Esophagus muscularis mucosa (tissue), 3 donors: ENCODE data around the gene SPATA46.

Experiments
- POLR2A ChIP-seq: fragments of 450-650 bp; IDR thresholded peaks from one replicate; pipeline ENCODE4 v1.6.1; 2017; ENCODE audit warnings: antibody characterized with exemption, moderate library complexity, mild to moderate bottlenecking, low read depth
- TF ChIP-seq, protein P1 (sequence below), 3 experiments: fragments of 200-600 bp in 2 of 3; fragments of 450-650 bp in 1 of 3; sonication (generic) in 2 of 3; IDR thresholded peaks; one replicate each; pipeline ENCODE4 v1.5.1; 2017 to 2019; ENCODE audit warnings: antibody characterized with exemption in 3 of 3, mild to moderate bottlenecking in 2 of 3, moderate library complexity in 1 of 3

DNA sequence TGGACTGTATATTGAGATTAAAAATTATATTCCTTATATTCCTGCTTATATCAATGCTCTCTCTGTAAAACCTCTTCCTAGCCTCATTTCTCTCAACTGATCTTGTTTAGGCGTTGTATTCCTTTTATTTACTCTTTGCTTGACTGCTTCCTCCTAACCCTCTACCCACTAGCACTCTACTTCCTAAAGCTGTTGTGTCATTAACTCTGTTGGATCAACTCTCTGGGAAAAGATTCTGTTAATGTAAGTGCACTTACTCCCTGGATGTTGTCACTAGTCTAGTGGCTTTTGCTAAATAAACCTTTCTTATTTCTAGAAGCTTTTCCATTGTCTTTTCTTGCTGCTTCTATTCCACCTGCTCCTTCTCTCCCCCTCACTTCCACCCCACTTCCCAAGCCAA, 6.5 kb downstream of the SPATA46 start:
- TF ChIP-seq, protein P1, sequence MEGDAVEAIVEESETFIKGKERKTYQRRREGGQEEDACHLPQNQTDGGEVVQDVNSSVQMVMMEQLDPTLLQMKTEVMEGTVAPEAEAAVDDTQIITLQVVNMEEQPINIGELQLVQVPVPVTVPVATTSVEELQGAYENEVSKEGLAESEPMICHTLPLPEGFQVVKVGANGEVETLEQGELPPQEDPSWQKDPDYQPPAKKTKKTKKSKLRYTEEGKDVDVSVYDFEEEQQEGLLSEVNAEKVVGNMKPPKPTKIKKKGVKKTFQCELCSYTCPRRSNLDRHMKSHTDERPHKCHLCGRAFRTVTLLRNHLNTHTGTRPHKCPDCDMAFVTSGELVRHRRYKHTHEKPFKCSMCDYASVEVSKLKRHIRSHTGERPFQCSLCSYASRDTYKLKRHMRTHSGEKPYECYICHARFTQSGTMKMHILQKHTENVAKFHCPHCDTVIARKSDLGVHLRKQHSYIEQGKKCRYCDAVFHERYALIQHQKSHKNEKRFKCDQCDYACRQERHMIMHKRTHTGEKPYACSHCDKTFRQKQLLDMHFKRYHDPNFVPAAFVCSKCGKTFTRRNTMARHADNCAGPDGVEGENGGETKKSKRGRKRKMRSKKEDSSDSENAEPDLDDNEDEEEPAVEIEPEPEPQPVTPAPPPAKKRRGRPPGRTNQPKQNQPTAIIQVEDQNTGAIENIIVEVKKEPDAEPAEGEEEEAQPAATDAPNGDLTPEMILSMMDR (IDR thresholded peaks at IDR 0.05), result no peak
- no peak for TF ChIP-seq POLR2A
